OCI-M2 (cell line): ENCODE results near the gene FGD3.

Source experiments
- DNase-seq: peaks from one replicate; lab custom pipeline; 2025; ENCODE audit not compliant: unreplicated experiment; lab: John Stamatoyannopoulos, UW

FGD3 gene

GRCh38 chr9:93052791-93053540 lies 105.6 kb downstream of the FGD3 start:
- DNase-seq: no peak

GRCh38 chr9:93053781-93054331 lies 106.5 kb downstream of the FGD3 start:
- no peak for DNase-seq

GRCh38 chr9:93054758-93055704 lies 107.7 kb downstream of the FGD3 start:
- DNase-seq: no peak

GRCh38 chr9:93057042-93057702 lies 109.8 kb downstream of the FGD3 start:
- no peak for DNase-seq

GRCh38 chr9:93057703-93058354 lies 110.5 kb downstream of the FGD3 start:
- DNase-seq: no peak

GRCh38 chr9:93058355-93059010 lies 111.2 kb downstream of the FGD3 start, which contains the start of gene SUSD3:
SUSD3 (plus strand) TSS chr9:93058701; CDS start chr9:93058743, 42 bp downstream.
- no peak for DNase-seq

GRCh38 chr9:93059011-93059714 lies 111.8 kb downstream of the FGD3 start:
- DNase-seq: no peak

GRCh38 chr9:93059715-93060578 lies 112.6 kb downstream of the FGD3 start:
- DNase-seq: no peak

- DNase-seq: no peak
Measured at GRCh38 chr9:93060746-93061259, 113.5 kb downstream of the FGD3 start.

GRCh38 chr9:93061260-93061751 lies 114.0 kb downstream of the FGD3 start:
- DNase-seq: no peak

- no peak for DNase-seq
Measured at GRCh38 chr9:93061791-93062763, 114.8 kb downstream of the FGD3 start.

- DNase-seq: no peak
Measured at GRCh38 chr9:93064392-93065134, 117.2 kb downstream of the FGD3 start.

GRCh38 chr9:93065135-93065720 lies 117.9 kb downstream of the FGD3 start:
- DNase-seq: no peak

GRCh38 chr9:93066978-93067603 lies 119.8 kb downstream of the FGD3 start:
- DNase-seq: no peak

GRCh38 chr9:93068956-93069355 lies 121.6 kb downstream of the FGD3 start:
- DNase-seq: no peak
